GM06990 (cell line): ENCODE data around the gene POTEF.
"Not testable (repeated sequence)": the region's sequence is repeated elsewhere in the genome, so short reads cannot be mapped to it uniquely, and the experiment has no call there.

Experiments used
- DNase-seq: peaks from one replicate; pipeline ENCODE4 v3.0.0-alpha.2; 2011; ENCODE audit not compliant: insufficient read length; ENCODE audit errors: extremely low read depth
- H3K27me3 ChIP-seq: replicated peaks from 2 replicates; pipeline ENCODE4 v1.6.0; 2011; ENCODE audit warnings: low read length; ENCODE audit not compliant: control insufficient read depth, insufficient read depth
- H3K36me3 ChIP-seq: 2 replicates; pipeline ENCODE4 v1.5.1; 2011; ENCODE audit warnings: low read length; ENCODE audit not compliant: control insufficient read depth, insufficient read depth
- H3K4me3 ChIP-seq: replicated peaks from 2 replicates; pipeline ENCODE4 v1.5.1; 2011; ENCODE audit warnings: low read depth, mild to moderate bottlenecking, control low read depth, low read length
- CTCF ChIP-seq: IDR thresholded peaks from 2 replicates; pipeline ENCODE4 v1.5.1; 2011; ENCODE audit warnings: low read length, control low read depth, mild to moderate bottlenecking, inconsistent platforms; ENCODE audit not compliant: insufficient read depth, poor library complexity, severe bottlenecking

The POTEF gene

GRCh38 chr2:130135692-130136541 is 6.9 kb upstream of the POTEF start:
- Histone ChIP-seq H3K4me3 (no peak overlapping the region), H3K36me3 (no peaks in the 10 kb centered on the region), H3K27me3 (no peaks in the 10 kb centered on the region)
- DNase-seq: no peak
- no peak for TF ChIP-seq CTCF

- not testable (repeated sequence) for DNase-seq, H3K36me3 ChIP-seq, H3K4me3 ChIP-seq, H3K27me3 ChIP-seq
Observed at GRCh38 chr2:130128464-130128863, 558 bp downstream of the POTEF start.

- not testable (repeated sequence) for H3K27me3 ChIP-seq, H3K4me3 ChIP-seq, H3K36me3 ChIP-seq, DNase-seq
Observed at GRCh38 chr2:130127726-130128125, 1.3 kb downstream of the POTEF start.

- not testable (repeated sequence) for H3K36me3 ChIP-seq, H3K4me3 ChIP-seq, DNase-seq, H3K27me3 ChIP-seq
Observed at GRCh38 chr2:130120924-130121323, 8.1 kb downstream of the POTEF start.

- DNase-seq, H3K27me3 ChIP-seq, H3K36me3 ChIP-seq, H3K4me3 ChIP-seq: not testable (repeated sequence)
Observed at GRCh38 chr2:130102597-130103363, 26.2 kb downstream of the POTEF start.

GRCh38 chr2:130062645-130063044 is 66.4 kb downstream of the POTEF start:
- not testable (repeated sequence) for H3K36me3 ChIP-seq, H3K27me3 ChIP-seq, DNase-seq, H3K4me3 ChIP-seq

GRCh38 chr2:130059982-130060381 is 69.0 kb downstream of the POTEF start:
- not testable (repeated sequence) for H3K4me3 ChIP-seq, H3K27me3 ChIP-seq, DNase-seq, H3K36me3 ChIP-seq

- H3K36me3 ChIP-seq, H3K4me3 ChIP-seq, DNase-seq, H3K27me3 ChIP-seq: not testable (repeated sequence)
Observed at GRCh38 chr2:130056336-130056735, 72.7 kb downstream of the POTEF start.

GRCh38 chr2:130053217-130053911 is 75.7 kb downstream of the POTEF start:
- H3K36me3 ChIP-seq, DNase-seq, H3K27me3 ChIP-seq, H3K4me3 ChIP-seq: not testable (repeated sequence)

GRCh38 chr2:130052376-130052775 is 76.6 kb downstream of the POTEF start:
- H3K36me3 ChIP-seq, H3K4me3 ChIP-seq, DNase-seq, H3K27me3 ChIP-seq: not testable (repeated sequence)

- H3K27me3 ChIP-seq: not testable (repeated sequence)
Observed at GRCh38 chr2:130048422-130048821, 80.6 kb downstream of the POTEF start.

GRCh38 chr2:130038265-130038603 is 90.8 kb downstream of the POTEF start:
- not testable (repeated sequence) for H3K4me3 ChIP-seq, H3K27me3 ChIP-seq, H3K36me3 ChIP-seq, DNase-seq

More at GRCh38 chr2:130048422-130048821, 80.6 kb downstream of the POTEF start:
- not testable (repeated sequence) for H3K4me3 ChIP-seq, DNase-seq, H3K36me3 ChIP-seq

- DNase-seq, H3K36me3 ChIP-seq, H3K27me3 ChIP-seq, H3K4me3 ChIP-seq: not testable (repeated sequence)
Observed at GRCh38 chr2:130025931-130026330, 103.1 kb downstream of the POTEF start.
